C4-2B (cell line): ENCODE measurements around the gene SNAI3.

Source experiments
- H3K27ac ChIP-seq: fragments of 450-650 bp; 2 replicates; pipeline ENCODE4 v1.5.1; 2017
- CTCF ChIP-seq: fragments of 450-650 bp; conservative IDR thresholded peaks from 2 replicates; pipeline ENCODE4 v1.5.1; 2017; ENCODE audit warnings: mild to moderate bottlenecking
- ZFX ChIP-seq: fragments of 450-650 bp; IDR thresholded peaks from 2 replicates; pipeline ENCODE4 v1.6.1; 2017

The SNAI3 gene

GRCh38 chr16:88685156-88686061 is 898 bp downstream of the SNAI3 start:
- no peak for TF ChIP-seq ZFX
- no peak; the same call in 1 of the 2 replicates for TF ChIP-seq CTCF
- H3K27ac ChIP-seq = peak overlapping the region; percentile 46; the same call in 1 of the 2 replicates

GRCh38 chr16:88684569-88685155 is 1.6 kb downstream of the SNAI3 start:
- H3K27ac ChIP-seq = no peak overlapping the region
- TF ChIP-seq ZFX (no peak), CTCF (no peak)

GRCh38 chr16:88681709-88682451 is 4.4 kb downstream of the SNAI3 start:
- no peak overlapping the region for H3K27ac ChIP-seq
- TF ChIP-seq CTCF (no peak), ZFX (no peak)

GRCh38 chr16:88681084-88681680 is 5.1 kb downstream of the SNAI3 start:
- TF ChIP-seq CTCF = peak; percentile 83
- TF ChIP-seq ZFX = no peak
- no peak overlapping the region for H3K27ac ChIP-seq

- TF ChIP-seq ZFX = no peak
- no peak for TF ChIP-seq CTCF
- H3K27ac ChIP-seq = no peak overlapping the region
Observed at GRCh38 chr16:88680554-88681083, 5.7 kb downstream of the SNAI3 start.

- TF ChIP-seq ZFX = no peak
- TF ChIP-seq CTCF = no peak
- H3K27ac ChIP-seq = no peak overlapping the region
Observed at GRCh38 chr16:88678224-88678979, 7.9 kb downstream of the SNAI3 start.
